ENCODE data around the gene DGUOK.
"Not testable (repeated sequence)": the region's sequence is repeated elsewhere in the genome, so short reads cannot be mapped to it uniquely, and the experiment has no call there.

DGUOK gene

GRCh38 chr2:73926493-73927327 is at the start of gene DGUOK:
Gene DGUOK, plus strand, starts transcription at chr2:73926880. Its CDS starts 31 bp downstream, at chr2:73926911.
- peak; percentile 95 for DNase-seq

GRCh38 chr2:73877071-73877802 is 49.4 kb upstream of the DGUOK start:
- DNase-seq: no peak

GRCh38 chr2:73877984-73878383 is 48.7 kb upstream of the DGUOK start:
- not testable (repeated sequence) for DNase-seq

GRCh38 chr2:73885406-73885805 is 41.3 kb upstream of the DGUOK start:
- DNase-seq: no peak

GRCh38 chr2:73886357-73886756 is 40.3 kb upstream of the DGUOK start:
- no peak for DNase-seq

- not testable (repeated sequence) for DNase-seq
Measured at GRCh38 chr2:73887596-73888353, 38.9 kb upstream of the DGUOK start.

- no peak for DNase-seq
Measured at GRCh38 chr2:73888388-73888787, 38.3 kb upstream of the DGUOK start.

GRCh38 chr2:73889206-73889605 is 37.5 kb upstream of the DGUOK start:
- DNase-seq: no peak

- DNase-seq: no peak
Measured at GRCh38 chr2:73890301-73891092, 36.2 kb upstream of the DGUOK start.

GRCh38 chr2:73891276-73891901 is 35.3 kb upstream of the DGUOK start:
- no peak for DNase-seq

- DNase-seq: no peak
Measured at GRCh38 chr2:73892631-73893329, 33.9 kb upstream of the DGUOK start, which contains the start of gene ACTG2. Gene ACTG2, plus strand, starts transcription at chr2:73893008. Its CDS starts 8,304 bp downstream, at chr2:73901312.

GRCh38 chr2:73893764-73894474 is 32.8 kb upstream of the DGUOK start:
- DNase-seq: no peak

GRCh38 chr2:73894475-73894850 is 32.2 kb upstream of the DGUOK start:
- no peak for DNase-seq

- DNase-seq: no peak
Measured at GRCh38 chr2:73894877-73895276, 31.8 kb upstream of the DGUOK start.

- DNase-seq: no peak
Measured at GRCh38 chr2:73895473-73895872, 31.2 kb upstream of the DGUOK start.

- peak; percentile 37 for DNase-seq
Measured at GRCh38 chr2:73896362-73897239, 30.1 kb upstream of the DGUOK start.

- DNase-seq: no peak
Measured at GRCh38 chr2:73897240-73897583, 29.5 kb upstream of the DGUOK start.

- no peak for DNase-seq
Measured at GRCh38 chr2:73897934-73898333, 28.7 kb upstream of the DGUOK start.

GRCh38 chr2:73899801-73900336 is 26.8 kb upstream of the DGUOK start:
- no peak for DNase-seq
